NT2/D1 (cell line): Measurements from ENCODE around the gene GHDC.

ENCODE experiments used
- SUZ12 ChIP-seq: IDR thresholded peaks from 2 replicates; pipeline ENCODE4 v1.6.1; 2011; ENCODE audit not compliant: insufficient read length, insufficient read depth; ENCODE audit errors: extremely low read depth
- YY1 ChIP-seq: IDR thresholded peaks from 2 replicates; pipeline ENCODE4 v1.6.1; 2011; ENCODE audit not compliant: insufficient read length, insufficient read depth
- ZNF274 ChIP-seq: IDR thresholded peaks from 2 replicates; pipeline ENCODE4 v1.6.1; 2011; ENCODE audit warnings: mild to moderate bottlenecking, low read depth, low read length

DNA sequence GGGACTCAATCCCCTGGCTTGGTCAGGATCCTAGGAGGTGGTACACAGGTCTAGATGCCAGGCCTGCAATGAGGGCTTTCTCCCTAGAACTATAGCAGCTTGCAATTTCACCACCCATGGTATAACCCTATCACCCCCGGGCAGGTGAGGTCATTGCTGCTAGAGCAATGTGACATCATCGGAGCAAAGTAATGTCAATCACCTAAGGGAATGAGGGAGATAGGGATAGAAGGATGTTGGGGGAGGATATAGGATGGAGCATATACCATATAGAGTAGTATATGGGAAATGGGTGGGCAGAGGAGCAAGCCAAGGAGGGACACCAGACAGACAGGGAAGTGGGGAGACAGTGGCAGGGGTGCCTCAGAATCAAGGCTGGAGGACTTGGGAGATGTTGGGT lies 16.6 kb downstream of the GHDC start:
- TF ChIP-seq SUZ12 (no peak), YY1 (no peak), ZNF274 (no peak)
